Measurements from ENCODE around the gene SMYD3.
"Not testable (repeated sequence)": the region's sequence is repeated elsewhere in the genome, so short reads cannot be mapped to it uniquely, and the experiment has no call there.

SMYD3 gene

DNA sequence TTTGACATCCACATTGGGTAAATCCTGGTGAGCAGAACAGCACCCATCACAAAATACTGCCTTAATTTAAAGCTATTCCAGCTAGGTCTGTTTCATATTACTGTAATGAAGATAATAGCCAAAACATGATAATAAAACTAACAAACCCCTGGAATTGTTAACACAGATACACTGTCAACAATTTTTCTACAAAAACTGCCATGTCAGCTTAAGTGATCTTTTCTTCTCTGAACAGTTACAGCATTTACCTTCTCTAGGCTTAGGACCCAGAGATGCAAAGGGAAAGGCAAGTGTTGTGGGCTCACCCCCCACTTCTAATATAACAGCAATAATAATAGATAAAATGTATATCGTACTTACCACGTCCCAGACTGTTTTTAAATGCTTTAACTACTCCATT is 92.1 kb downstream of the SMYD3 start:
- DNase-seq: no peak

DNA sequence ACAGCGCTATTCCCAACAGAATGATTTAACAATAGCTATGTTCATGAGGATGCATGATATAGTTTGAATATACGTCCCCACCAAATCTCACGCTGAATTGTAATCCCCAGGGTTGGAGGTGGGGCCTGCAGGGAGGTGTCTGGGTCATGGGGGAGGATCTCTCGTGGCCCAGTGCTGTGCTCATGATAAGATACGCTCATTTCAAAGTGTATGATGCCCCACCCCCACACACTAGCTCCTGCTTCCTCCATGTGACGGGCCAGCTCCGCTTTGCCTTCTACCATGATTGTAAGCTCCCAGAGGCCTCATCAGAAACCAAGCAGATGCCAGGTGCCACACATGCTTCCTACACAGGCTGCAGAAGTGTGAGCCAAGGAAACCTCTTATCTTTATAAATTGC is 93.6 kb downstream of the SMYD3 start:
- DNase-seq: no peak

DNA sequence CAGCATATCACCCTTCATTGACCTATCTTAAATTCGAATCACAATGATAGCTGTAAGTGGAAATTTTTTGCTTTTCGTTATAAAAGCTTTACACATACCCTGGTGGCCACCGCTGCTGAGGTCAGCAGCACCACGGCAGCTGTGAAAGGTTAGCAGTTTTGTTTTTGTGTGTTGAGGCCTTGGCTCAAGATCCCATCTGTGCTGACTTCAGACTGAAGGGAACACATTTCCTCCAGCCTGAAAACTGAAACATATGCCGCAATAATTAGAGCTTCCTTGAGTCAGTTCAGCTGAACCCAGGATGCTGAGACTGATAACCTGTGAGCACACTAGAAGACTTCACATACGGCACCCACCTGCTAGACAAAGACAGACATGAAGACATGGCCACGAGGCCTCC is 103.0 kb downstream of the SMYD3 start:
- DNase-seq: no peak

DNA sequence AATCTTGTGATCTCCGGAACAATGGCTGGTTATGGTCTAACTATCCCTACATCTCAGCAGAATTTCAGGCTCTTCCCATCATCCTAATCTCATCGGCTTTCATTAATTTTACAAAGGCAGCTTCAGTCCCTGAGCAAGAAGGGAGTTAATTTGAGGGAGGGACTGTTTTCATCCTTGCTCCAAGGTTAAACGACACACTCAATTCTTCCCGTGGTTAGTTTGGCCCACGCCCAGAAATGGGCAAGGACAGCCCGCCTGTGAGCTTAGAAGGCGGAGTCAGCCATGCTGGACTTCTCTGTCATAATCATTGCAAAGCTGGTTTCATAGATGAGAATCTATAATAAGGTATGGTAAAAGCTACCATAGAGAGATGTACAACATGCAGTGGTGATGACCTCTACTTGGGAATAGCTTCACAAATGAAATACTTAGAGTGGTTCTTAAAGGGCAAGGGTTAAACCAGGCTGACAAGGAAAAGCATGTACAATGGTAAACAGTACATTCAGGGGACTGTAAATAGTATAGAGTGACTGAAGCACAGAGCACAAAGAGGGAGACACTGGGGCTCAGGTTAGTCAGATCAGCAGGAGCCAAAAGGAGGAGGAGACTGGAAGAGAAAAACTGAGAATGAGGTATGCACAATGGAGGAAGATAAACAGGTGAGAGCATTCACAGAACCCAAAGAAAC is 108.8 kb downstream of the SMYD3 start:
- DNase-seq: no peak

DNA sequence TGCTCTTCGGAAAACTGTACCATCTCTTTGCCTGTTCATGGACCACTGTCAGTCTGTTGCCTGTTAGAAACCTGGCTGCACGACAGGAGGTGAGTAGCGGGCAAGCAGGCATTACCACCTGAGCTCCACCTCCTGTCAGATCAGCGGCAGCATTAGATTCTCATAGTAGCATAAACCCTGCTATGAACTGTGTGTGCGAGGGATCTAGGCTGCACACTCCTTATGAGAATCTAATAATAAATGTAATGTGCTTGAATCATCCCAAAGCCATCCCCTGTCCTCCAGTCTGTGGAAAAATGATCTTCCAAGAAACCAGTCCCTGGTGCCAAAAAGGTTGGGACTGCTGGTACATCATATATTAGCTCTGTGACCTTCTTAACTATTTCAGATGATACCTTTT is 110.0 kb downstream of the SMYD3 start:
- DNase-seq: no peak

DNA sequence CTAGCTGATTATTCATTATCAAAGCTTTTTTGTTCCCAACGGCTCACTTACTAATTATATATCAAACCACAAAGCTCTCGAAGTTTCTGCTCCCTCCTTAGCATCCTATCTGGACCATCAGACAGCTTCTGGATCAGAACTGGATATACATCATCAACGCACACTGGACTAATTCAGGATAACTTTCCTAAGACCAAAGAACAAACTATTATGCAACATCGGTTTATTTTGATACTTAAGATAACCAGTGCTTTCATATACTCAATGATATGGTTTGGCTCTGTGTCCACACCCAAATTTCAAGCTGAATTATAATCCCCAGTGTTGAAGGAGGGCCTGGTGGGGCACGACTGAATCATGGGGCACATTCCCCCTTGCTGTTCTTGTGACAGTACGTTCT is 110.8 kb downstream of the SMYD3 start:
- DNase-seq: no peak

DNA sequence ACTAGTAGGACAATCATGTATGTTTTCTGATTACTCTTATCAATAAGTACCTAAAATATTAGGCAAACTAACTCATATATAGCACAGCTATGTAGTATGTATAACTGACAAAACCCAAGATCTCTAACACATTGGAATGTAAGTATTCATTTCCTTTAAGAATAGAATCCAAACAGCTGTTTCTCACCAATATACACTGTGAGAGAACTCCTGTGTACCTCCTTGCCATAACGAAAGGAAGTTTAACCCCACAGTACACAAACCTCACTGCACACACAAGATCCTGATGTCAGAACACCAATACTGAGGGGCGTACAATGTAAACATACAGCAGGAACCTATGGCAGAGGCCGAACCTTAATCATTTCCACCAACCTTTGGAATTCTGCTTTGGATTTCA is 113.0 kb downstream of the SMYD3 start:
- DNase-seq: no peak

DNA sequence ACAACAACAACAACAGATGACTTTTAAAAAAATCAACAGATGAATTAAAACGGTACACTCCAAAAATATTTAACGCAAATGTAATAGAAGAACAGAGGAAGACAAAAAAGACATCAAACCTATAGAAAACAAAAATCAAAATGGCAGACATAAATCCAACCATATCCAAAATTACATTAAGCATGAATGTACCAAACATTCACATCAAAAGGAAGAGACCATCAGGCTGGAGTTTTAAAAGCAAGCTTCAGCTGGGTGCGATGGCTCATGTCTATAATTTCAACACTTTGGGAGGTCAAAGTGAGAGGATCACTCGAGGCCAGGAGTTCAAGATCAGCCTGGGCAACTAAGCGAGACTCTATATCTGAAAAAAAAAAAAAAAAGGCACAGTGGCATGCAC is 116.2 kb downstream of the SMYD3 start:
- no peak for DNase-seq

DNA sequence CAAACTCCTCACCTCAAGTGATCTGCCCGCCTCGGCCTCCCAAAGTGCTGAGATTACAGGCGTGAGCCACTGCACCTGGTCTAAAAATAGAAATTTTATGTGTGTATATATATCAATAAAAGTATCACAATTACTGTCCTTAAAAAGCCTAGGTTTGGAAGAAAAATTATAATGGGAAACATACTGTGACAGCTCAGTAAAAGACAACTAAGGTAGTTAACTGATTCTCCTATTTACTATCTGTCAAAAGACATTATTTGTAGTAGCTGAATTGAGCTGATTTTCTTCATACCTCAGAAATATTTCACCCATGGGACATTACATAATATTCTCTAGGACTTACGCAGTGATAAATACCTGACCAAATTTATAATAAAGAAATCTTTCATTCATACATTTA is 122.5 kb downstream of the SMYD3 start:
- DNase-seq: no peak

DNA sequence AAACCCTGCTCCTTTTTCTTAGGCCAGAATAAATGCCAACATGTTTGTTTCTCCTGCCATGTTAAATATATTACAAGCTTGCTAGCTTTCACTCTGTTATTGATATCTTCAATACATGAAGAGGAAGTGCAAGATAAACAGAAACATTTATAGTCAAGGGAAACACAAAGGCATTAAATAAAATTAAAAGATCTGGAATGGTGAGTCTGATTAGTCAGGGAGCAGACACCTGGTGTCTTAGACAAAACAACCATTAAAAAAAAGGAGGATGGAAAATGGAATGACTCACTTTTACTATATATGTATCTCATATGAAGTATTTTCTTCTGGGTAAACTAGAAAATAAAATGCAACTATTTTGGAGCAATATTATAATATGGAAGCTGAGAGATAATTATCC is 123.3 kb downstream of the SMYD3 start:
- no peak for DNase-seq

DNA sequence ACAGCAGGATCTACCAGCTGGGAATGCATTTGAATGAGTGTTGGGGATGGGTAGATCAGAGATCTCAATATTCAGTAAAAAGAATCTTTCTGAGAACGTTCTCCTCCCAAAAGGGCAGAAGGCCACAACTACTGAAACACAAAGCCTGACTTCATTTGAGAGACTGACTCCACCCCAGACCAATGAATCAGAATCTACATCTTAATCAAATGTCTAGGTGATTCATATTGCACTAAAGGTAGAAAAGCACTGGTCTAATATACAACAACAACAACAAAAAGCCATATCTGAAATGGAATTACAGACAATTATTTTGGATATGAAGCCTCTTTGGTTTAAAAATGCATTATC is 123.9 kb downstream of the SMYD3 start:
- no peak for DNase-seq

DNA sequence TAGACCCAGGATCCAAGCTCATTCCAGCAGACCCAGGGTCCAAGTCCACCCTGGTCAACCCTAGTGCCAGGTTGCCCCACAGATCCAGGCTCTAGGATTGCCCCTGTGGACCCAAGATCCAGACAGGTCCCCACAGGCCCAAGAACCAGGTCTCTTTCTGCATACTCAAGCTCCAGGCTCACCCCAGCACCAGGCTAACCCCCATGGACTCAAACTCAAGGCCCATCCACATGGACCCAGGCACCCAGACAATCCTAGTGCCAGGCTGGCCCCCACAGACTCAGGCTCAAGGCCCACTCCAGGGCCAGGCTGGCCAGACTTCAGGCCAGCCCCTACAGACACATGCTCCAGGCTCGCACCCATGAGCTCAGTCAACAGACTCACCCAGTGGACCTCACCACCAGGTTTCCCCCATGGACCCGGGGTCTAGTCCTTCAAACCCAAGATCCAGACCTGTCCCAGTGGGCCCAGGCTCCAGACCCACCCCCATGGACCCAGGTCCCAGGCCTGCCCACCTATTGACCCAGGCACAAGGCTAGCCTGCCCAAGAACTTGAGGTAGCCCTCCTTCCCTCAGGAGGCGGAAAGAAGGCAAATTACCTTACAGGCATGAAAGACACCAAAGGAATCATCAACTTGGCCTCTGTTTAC is 124.4 kb downstream of the SMYD3 start:
- DNase-seq: no peak

DNA sequence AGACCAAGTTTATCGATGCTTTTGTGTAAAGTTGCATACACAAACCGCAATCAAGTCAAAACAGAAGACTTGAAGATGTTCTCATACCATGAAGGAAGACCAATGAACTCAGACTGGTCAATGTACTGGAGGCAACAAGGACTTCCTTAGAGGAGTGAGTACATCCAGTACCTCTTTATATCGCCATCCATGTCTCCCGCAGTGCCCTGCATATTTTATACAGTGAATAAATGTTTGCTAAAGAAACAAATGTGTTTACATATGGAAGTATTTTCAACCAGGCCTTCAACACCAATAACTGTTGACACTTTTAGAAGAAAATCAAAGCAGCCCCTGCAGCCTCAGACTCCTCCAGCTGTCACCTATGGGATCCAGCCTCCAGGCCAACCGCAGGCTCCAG is 125.6 kb downstream of the SMYD3 start:
- no peak for DNase-seq

DNA sequence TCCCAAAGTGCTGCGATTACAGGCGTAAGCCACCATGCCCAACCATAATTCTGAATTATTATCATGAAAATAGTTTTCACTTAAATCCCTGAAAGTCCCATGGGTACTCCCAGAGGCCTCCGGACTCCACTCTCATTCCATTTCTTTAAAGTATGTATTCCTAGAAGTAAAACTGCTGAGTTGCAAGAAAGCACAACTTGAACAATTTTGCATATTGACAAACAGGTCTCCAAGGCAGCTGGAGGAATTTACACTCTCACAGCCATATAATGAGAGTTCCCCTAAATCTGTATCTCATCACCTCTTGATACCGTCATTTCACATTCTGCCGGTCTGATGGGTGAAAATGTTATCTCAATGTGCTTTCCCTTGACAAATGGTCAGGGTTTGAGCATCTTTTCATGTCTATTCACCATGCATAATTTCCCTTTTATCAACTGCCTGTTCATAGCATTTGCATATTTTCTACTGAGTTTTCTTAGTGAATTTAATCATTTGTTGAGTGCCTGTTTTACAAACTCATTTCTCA is 129.4 kb downstream of the SMYD3 start:
- no peak for DNase-seq

DNA sequence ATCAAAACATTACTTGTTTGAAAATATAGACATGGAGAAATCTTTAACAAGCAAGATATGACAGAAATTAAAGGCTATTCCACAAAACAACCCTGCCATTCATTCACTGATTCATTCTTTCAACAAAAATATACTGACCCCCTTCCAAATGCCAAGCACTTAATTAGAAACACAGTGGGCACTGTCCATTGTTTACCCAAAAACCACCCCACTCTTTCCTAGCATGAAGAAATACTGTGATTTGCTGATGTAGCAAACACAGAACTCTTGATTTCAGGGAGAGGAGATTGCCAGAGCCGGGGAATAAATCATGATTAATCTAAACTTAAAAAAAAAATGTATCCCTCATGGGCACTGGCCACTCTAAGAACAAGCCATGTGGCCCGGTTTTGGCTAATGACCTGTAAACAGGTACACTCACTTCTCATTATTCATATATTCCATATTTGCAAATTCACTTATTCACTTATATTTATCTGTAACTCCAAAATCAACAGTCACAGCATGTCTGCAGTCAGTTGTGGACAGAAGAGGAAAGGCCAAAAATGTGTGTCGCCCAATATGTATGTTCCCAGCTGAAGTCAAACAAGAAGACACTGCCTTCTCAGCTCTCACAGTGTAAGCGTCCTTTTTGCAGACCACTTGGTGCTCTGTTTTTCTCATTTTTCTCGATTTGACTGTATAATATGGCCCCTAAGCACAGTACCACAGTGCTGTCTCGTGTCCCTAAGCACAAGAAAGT is 133.1 kb downstream of the SMYD3 start:
- DNase-seq: no peak

DNA sequence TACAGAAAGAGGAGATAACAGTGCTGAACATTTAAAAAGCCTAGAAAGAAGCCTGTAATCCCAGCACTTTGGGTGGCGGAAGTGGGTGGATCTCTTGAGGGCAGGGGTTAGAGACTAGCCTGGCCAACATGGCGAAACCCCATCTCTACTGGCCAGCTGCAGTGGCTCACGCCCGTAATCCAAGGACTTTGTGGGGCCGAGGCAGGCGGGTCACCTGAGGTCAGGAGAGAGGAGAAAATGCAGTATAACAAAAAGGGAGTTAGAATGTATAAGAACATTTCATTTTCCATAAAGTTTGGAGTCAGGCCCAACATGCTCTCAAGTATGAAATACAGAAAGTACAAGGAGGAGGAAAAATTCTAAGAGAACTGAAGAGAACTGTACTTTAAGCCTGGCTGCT is 134.5 kb downstream of the SMYD3 start:
- no peak for DNase-seq

DNA sequence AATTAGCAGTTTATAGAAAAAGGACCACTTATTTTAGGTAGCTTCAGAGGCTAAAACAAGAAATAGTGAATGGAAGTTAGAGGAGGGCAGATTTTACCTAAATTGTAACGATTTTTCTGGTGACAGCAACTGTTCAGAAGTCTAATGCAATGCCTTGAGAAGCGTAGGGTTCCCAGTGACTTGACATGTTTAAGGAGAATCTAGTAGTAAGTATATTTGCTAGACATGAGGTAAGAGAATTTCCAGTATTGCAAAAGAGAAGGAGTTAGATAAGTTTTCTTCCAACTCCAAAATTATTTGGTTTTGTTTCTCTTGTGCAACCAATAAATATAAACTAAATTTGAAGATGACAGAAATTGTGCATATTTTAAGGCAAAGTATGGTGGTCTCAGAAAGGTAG is 140.0 kb downstream of the SMYD3 start:
- no peak for DNase-seq

DNA sequence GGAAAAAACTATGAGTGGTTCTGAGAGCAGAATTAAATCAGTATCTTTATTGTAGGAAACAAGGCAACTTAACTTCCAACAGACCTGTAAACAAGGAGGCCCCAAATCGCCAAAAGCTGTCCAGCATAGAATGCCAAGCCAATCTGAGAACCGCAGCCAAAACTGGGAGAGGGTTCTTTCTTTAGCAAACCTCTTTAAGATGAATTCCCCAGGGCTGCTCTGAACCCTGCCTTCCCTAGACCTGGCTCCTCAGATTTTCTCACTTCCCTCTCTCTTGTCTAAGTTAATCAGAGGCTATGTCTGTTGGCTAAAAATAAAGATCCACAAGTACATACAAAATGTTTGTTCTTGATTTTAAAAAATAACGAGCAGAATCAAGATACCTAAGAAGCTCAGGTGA is 141.4 kb downstream of the SMYD3 start:
- no peak for DNase-seq

DNA sequence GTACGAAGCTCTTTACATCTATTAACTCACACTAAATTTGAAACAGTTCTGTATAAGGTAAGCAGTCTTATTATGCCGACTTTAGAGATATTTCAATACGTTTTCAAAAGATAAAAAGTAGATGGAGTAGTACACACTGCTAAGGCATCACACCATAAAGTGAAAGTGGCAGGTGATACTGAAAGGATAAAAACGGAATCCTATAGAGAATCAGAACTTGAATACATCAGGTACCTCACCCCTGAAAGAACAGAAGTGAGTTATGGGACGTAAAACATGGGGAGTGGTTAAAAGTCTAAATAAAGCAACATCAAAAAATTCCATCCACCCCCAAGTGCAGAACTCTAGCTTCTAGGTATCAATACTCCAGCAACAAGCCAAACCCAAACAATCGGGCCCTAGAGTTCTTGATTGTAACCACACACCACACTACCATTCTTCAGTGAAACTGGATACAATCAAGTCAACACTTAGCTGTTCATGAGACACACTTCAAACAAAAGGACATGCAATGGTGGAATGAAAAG is 142.6 kb downstream of the SMYD3 start:
- no peak for DNase-seq

DNA sequence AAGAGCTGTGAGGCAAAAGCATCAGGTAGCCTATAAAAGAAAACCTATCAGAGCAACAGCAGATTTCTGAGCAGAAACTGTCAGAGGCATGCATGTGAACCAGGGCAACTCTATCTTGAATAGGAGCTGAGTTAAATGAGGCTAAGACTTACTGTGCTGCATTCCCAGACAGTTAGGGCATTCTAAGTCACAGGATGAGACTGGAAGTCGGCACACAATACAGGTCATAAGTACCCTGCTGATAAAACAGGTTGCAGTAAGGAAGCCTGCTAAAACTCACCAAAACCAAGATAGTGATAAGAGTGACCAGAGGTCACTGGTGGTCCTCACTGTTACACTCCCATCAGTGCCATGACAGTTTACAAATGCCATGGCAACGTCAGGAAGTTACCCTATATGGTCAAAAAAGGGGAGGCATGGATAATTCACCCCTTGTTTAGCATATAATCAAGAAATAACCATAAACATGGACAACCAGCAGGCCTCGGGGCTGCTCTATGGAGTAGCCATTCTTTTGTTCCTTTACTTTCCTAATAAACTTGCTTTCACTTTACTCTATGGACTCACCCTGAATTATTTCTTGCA is 150.0 kb downstream of the SMYD3 start:
- DNase-seq: not testable (repeated sequence)

DNA sequence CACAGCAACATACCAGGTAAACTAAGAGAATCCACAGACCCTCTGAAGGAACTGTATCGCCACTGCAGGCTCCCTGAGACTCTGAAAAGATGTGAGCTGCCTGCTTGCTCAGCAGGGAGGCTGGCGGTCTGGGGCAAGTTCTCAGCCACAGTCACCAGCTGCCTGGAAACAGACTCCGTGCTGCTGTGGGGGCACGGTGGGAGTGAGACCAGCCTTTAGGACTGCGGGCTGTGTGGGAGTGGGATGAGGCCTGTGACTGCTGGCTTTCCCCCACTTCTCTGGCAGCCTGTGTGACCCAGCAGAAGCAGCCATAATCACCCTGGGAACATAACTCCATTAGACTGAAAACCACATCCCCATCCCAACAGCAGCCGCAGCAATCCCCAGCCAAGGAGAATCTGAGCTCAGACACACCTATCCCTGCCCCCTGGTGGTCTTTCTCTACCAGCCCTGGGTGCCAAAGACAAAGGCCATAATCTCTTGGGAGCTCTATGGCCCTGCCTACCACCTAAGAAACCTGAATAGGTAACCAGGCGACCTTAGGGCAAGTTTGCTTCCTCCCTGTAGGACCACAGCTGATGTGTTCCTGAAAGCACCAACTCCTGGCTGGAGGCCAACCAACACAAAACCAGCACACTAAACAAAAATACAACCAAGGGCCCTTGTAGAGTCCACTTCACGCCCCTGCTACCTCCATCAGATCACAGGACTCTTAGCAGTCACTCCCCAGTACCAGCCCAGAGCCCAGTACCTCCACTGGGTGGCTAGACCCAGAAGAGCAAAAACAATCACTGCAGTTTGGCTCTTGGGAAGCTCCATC is 151.5 kb downstream of the SMYD3 start:
- DNase-seq: no peak

DNA sequence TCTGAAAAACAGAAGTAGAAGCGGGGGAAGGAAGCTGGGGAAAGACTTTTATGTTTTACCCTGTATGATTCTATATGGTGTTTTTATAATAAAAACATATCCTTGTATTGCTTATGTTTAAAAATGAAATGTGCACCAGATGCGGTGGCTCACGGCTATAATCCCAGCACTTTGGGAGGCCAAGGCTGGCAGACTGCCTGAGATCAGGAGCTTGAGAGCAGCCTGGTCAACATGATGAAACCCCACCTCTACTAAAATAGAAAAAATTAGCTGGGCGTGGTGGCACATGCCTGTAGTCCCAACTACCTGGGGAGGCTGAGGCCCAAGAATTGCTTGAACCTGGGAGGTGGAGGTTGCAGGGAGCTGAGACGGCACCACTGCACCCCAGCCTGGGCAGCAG is 155.4 kb downstream of the SMYD3 start:
- no peak for DNase-seq

DNA sequence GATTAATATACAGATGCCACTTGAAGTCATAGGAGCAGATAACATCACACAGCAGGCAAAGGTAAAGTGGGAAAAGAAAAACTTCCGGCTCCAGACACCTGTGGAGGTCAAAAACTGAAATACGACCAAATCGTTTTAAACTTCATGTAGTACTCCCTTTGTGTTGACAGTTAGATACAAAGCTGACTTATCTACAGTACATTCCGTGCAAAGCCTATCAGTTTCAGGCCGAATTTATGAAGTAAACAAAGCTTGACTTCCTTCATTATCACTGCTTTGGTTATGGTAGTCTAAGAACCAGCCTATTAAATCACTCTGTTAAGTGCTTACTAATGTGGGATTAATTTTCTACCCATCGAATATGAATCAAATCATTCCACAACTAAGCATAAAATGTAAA is 156.3 kb downstream of the SMYD3 start:
- DNase-seq: no peak
